Measurements from ENCODE around the gene CTNNA2. TPM values are rescaled to one million over a fixed set of nuclear protein-coding genes. Genes with fewer than 3 reads are reported as not detected.

Gene CTNNA2
- total and polyA plus RNA-seq, 9 of the 15 experiments (the other 6 are each of a cell fraction or from before 2014, with no cell fraction given), result 0.03 to 0.40 (median 0.15) TPM

GRCh38 chr2:80410346-80410745, 897.5 kb downstream of the CTNNA2 start (continued):
- TF ChIP-seq PKNOX1 (IDR thresholded peaks at IDR 0.05) (peak; percentile 84), C11orf30 (IDR thresholded peaks at IDR 0.05; ENCODE audit: low read depth) (peak; percentile 63; the same call in 1 of the 2 replicates), TOE1 (IDR thresholded peaks at IDR 0.05; ENCODE audit: borderline replicate concordance) (no peak), TOE1 (CRISPR knock-in tag; IDR thresholded peaks at IDR 0.05; ENCODE audit: borderline replicate concordance, low read depth) (no peak)

GRCh38 chr2:80413136-80413535, 900.3 kb downstream of the CTNNA2 start:
- ChIA-PET POLR2A (no interaction called here), CTCF (ENCODE audit: low intra/inter-chr PET ratio) (no interaction called here)
- no peak overlapping the region for H3K27ac ChIP-seq (ENCODE audit: extremely low read depth, low read depth, low read length)
- in situ Hi-C loops (cut with MboI) (no loop called here), intact Hi-C loops (cut with micrococcal nuclease) (no loop called here)
- H3K9me3 ChIP-seq (replicated peaks; ENCODE audit: control insufficient read depth, insufficient read depth, low read depth, low read length), result no peaks in the 10 kb centered on the region
- no peak for ATAC-seq
- DNase-seq (ENCODE audit: extremely low read depth in 1 of 4, low spot score in 3 of 4), result no peak
- H3K79me2 ChIP-seq (ENCODE audit: control insufficient read depth, insufficient read depth, low read length), result no peaks in the 10 kb centered on the region
- no peak overlapping the region for H2AFZ ChIP-seq (ENCODE audit: low read depth, low read length)
- no peak overlapping the region for H3K4me2 ChIP-seq (ENCODE audit: insufficient read depth, low read length)
- H4K20me1 ChIP-seq (replicated peaks; ENCODE audit: control insufficient read depth, insufficient read depth, low read length), result no peaks in the 10 kb centered on the region
- no peaks in the 10 kb centered on the region; a peak in 1 of 5 replicates for H3K27me3 ChIP-seq (ENCODE audit: control insufficient read depth in 2 of 2, insufficient read depth in 2 of 2, low read length in 2 of 2)
- no peaks in the 10 kb centered on the region for H3K9me1 ChIP-seq (ENCODE audit: control insufficient read depth, insufficient read depth, low read length)
- no peak overlapping the region for H3K9ac ChIP-seq (ENCODE audit: insufficient read depth in 1 of 2, low read depth in 2 of 2, low read length in 2 of 2)
- WGBS (ENCODE audit: insufficient coverage, low coverage, missing lambda C conversion rate), result 12% methylated on average over 3 of the region's 3 CpGs
- FAIRE-seq, result no peak
- no peaks in the 10 kb centered on the region for H3K4me1 ChIP-seq (replicated peaks in 1 of 2; ENCODE audit: control insufficient read depth in 2 of 2, insufficient read depth in 2 of 2, low read length in 2 of 2)
- no peak overlapping the region for H3K4me3 ChIP-seq
- no TSS peak for BruUV-seq (replicated peaks)
- no peaks in the 10 kb centered on the region for H3K36me3 ChIP-seq (ENCODE audit: control insufficient read depth, insufficient read depth, low read length)
- TF ChIP-seq CGGBP1 (CRISPR knock-in tag; IDR thresholded peaks at IDR 0.05) (no peak), U2AF1 (optimal IDR thresholded peaks at IDR 0.05; ENCODE audit: low read depth, low read length) (no peak), NR2F6 (CRISPR knock-in tag; IDR thresholded peaks at IDR 0.05) (no peak), ZBTB34 (CRISPR knock-in tag; IDR thresholded peaks at IDR 0.05) (no peak), ZNF253 (CRISPR knock-in tag; conservative IDR thresholded peaks at IDR 0.05) (no peak), CLOCK (CRISPR knock-in tag; IDR thresholded peaks at IDR 0.05; ENCODE audit: borderline replicate concordance) (no peak), ZNF668 (CRISPR knock-in tag; IDR thresholded peaks at IDR 0.05) (no peak), HEY1 (CRISPR knock-in tag; IDR thresholded peaks at IDR 0.05; ENCODE audit: borderline replicate concordance) (no peak), TAF7 (tag; IDR thresholded peaks at IDR 0.05) (no peak), FOXA3 (CRISPR knock-in tag; conservative IDR thresholded peaks at IDR 0.05 in 1 of 2, IDR thresholded peaks at IDR 0.05 in 1 of 2) (no peak), ZFP1 (CRISPR knock-in tag; IDR thresholded peaks at IDR 0.05) (no peak), ZNF561 (CRISPR knock-in tag; conservative IDR thresholded peaks at IDR 0.05) (no peak), BRD4 (IDR thresholded peaks at IDR 0.05) (no peak), ERF (CRISPR knock-in tag; IDR thresholded peaks at IDR 0.05) (no peak)

Measured in K562 (cell line).